Right lobe of liver (tissue), 6 donors: ENCODE data around the gene DLGAP3. TPM values are rescaled to one million over a fixed set of nuclear protein-coding genes. Genes with fewer than 3 reads are reported as not detected.

Experiments used
- ATAC-seq, 4 donors: fragments of 200-7000 bp; cut with Tn5 transposase; one replicate each; pipeline ENCODE4 v1.9.1; 2020; ENCODE audit warnings: mild to moderate bottlenecking in 4 of 4, moderate library complexity in 4 of 4
- DNase-seq, 3 donors: peaks; one replicate each; pipeline ENCODE4 v3.0.0-alpha.2; 2020
- H3K27ac ChIP-seq, 3 donors: fragments of 200-600 bp; one replicate each; pipeline ENCODE4 v1.8.0; 2022
- H3K27me3 ChIP-seq, 2 donors: fragments of 200-600 bp; one replicate each; pipeline ENCODE4 v1.8.0; 2022
- H3K36me3 ChIP-seq, 4 donors: fragments of 200-600 bp; sonication (generic) in 1 of 4; one replicate each; pipeline versions ENCODE4 v1.5.1 to v1.8.0; 2017 to 2022; ENCODE audit warnings: control low read depth in 1 of 4
- H3K4me1 ChIP-seq, 4 donors: fragments of 200-600 bp; sonication (generic) in 1 of 4; one replicate each; pipeline versions ENCODE4 v1.5.1 to v1.8.0; 2017 to 2022; ENCODE audit warnings: control low read depth in 1 of 4
- H3K4me3 ChIP-seq, 3 donors: fragments of 200-600 bp; one replicate each; pipeline ENCODE4 v1.8.0; 2022
- H3K9me3 ChIP-seq, 4 donors: fragments of 200-600 bp; sonication (generic) in 1 of 4; one replicate each; pipeline versions ENCODE4 v1.5.1 to v1.8.0; 2017 to 2022; ENCODE audit warnings: control low read depth in 1 of 4
- CTCF ChIP-seq, 4 donors: fragments of 200-600 bp in 3 of 4; fragments of 450-650 bp in 1 of 4; IDR thresholded peaks; one replicate each; pipeline versions ENCODE4 v1.5.1 to v1.8.0; 2016 to 2022; ENCODE audit warnings: antibody characterized with exemption in 4 of 4, mild to moderate bottlenecking in 2 of 4
- POLR2A ChIP-seq: fragments of 450-650 bp; IDR thresholded peaks from one replicate; pipeline ENCODE4 v1.6.1; 2017; ENCODE audit warnings: antibody characterized with exemption, mild to moderate bottlenecking
- WGBS: methylation state at CpG from one replicate; pipeline ENCODE4 v1.1.6; 2018; ENCODE audit warnings: low coverage, low lambda C conversion rate; ENCODE audit not compliant: insufficient coverage; ENCODE audit errors: missing lambda C conversion rate; 5-methylcytosine and 5-hydroxymethylcytosine counted together
- intact Hi-C, 2 donors: fragments of 100-400 bp; cut with DNase I; formaldehyde crosslinking; loops; one replicate each; pipeline versions ENCODE4 v1.11.2 to v1.14.1; 2022
- total RNA-seq, 6 experiments: library from RNA; depleted of rRNA in 2 of 6; stranded (reverse); fragments of >200 nt in 2 of 6; fragmentation: NEBNext Ultra II Directional in 3 of 6; extraction: Animal tissue kit (Norgen Biotek cat#: 25700) in 3 of 6; gene quantifications; one replicate each; pipeline versions ENCODE4 v1.1.0 to v1.2.4, GENCODE V29; 2016 to 2023
- donor health status: DM: no; HTN: yes; CAD: no.
- donor health status: DM: no; HTN: no; CAD: no.
- donor health status: DM: no; HTN: no; CAD: no.
- donor health status: DM: no; HTN: yes; CAD: no.
- donor health status: DM: no; HTN: yes; CAD: no.

Gene DLGAP3
- total RNA-seq, 6 experiments from 2014 or later: 0.07 to 0.13 TPM; not detected in 4

GRCh38 chr1:34904236-34905097, 25.0 kb downstream of the DLGAP3 start:
- Histone ChIP-seq H3K27me3 (no peaks in the 10 kb centered on the region), H3K36me3 (no peaks in the 10 kb centered on the region), H3K9me3 (no peaks in the 10 kb centered on the region), H3K27ac (no peak overlapping the region), H3K4me1 (no peaks in the 10 kb centered on the region), H3K4me3 (no peak overlapping the region)
- intact Hi-C loops: no loop called here
- DNase-seq: peak in 1 of 3 donors; percentile 38
- TF ChIP-seq POLR2A: no peak
- no peak for TF ChIP-seq CTCF (IDR thresholded peaks at IDR 0.05)
- ATAC-seq: no peak
- 80% methylated on average over 4 of the region's 33 CpGs for WGBS

- 50% methylated on average over 7 of the region's 7 CpGs for whole genome bisulfite sequencing
- no peaks in the 10 kb centered on the region for H3K4me1 ChIP-seq
- H3K4me3 ChIP-seq: no peak overlapping the region
- no peak for ATAC-seq
- H3K36me3 ChIP-seq: no peaks in the 10 kb centered on the region
- peak in 1 of 3 donors; percentile 15 for DNase-seq
- no peak for TF ChIP-seq CTCF (IDR thresholded peaks at IDR 0.05)
- no peak for TF ChIP-seq POLR2A
- no peak overlapping the region for H3K27ac ChIP-seq
- H3K9me3 ChIP-seq: no peaks in the 10 kb centered on the region
- no peaks in the 10 kb centered on the region for H3K27me3 ChIP-seq
- intact Hi-C loops: no loop called here
Measured at GRCh38 chr1:34901919-34902318, 27.5 kb downstream of the DLGAP3 start.

GRCh38 chr1:34900775-34901502, 28.5 kb downstream of the DLGAP3 start:
- H3K9me3 ChIP-seq: no peaks in the 10 kb centered on the region
- no peak overlapping the region for H3K27ac ChIP-seq
- TF ChIP-seq POLR2A: no peak
- no peak for TF ChIP-seq CTCF (IDR thresholded peaks at IDR 0.05)
- WGBS: 45% methylated on average over 13 of the region's 13 CpGs
- intact Hi-C loops: no loop called here
- H3K27me3 ChIP-seq: no peaks in the 10 kb centered on the region
- no peaks in the 10 kb centered on the region for H3K36me3 ChIP-seq
- no peaks in the 10 kb centered on the region for H3K4me1 ChIP-seq
- ATAC-seq (no peak), DNase-seq (peak in 1 of 3 donors; percentile 23)
- no peak overlapping the region for H3K4me3 ChIP-seq

GRCh38 chr1:34899906-34900305, 29.5 kb downstream of the DLGAP3 start:
- intact Hi-C loops: no loop called here

More at GRCh38 chr1:34899906-34900305, 29.5 kb downstream of the DLGAP3 start:
- no peak for ATAC-seq
- 93% methylated on average over 12 of the region's 16 CpGs for WGBS
- no peak overlapping the region for H3K27ac ChIP-seq
- H3K36me3 ChIP-seq: no peaks in the 10 kb centered on the region
- no peaks in the 10 kb centered on the region for H3K27me3 ChIP-seq
- no peaks in the 10 kb centered on the region for H3K9me3 ChIP-seq
- no peak for TF ChIP-seq CTCF (IDR thresholded peaks at IDR 0.05)
- H3K4me3 ChIP-seq: no peak overlapping the region
- H3K4me1 ChIP-seq: no peaks in the 10 kb centered on the region
- peak in 1 of 3 donors; percentile 29 for DNase-seq
